Mesenchymal stem cell (in vitro differentiated cells and primary cell): ENCODE data around the gene HS6ST2.
A peak's percentile ranks its signal among the peaks of the same experiment; 100 is the strongest.

Source experiments
- DNase-seq: peaks from one replicate; pipeline ENCODE4 v3.0.0-alpha.2; 2013
- H2AFZ ChIP-seq: one replicate; pipeline ENCODE4 v1.6.1; 2013; ENCODE audit warnings: low read depth, mild to moderate bottlenecking, control low read depth, inconsistent platforms, low read length, moderate library complexity
- H2AK5ac ChIP-seq: 2 replicates; pipeline ENCODE4 v1.6.1; 2013; ENCODE audit warnings: low read length, moderate library complexity, mild to moderate bottlenecking, inconsistent platforms; ENCODE audit not compliant: severe bottlenecking
- H2BK120ac ChIP-seq: one replicate; pipeline ENCODE4 v1.6.1; 2013; ENCODE audit warnings: low read depth, mild to moderate bottlenecking, inconsistent platforms, low read length, moderate library complexity
- H2BK12ac ChIP-seq, 2 experiments: one replicate each; pipeline ENCODE4 v1.6.1; 2013; ENCODE audit warnings: inconsistent platforms in 2 of 2, low read length in 2 of 2, mild to moderate bottlenecking in 2 of 2, moderate library complexity in 2 of 2, control low read depth in 1 of 2
- H2BK15ac ChIP-seq: one replicate; pipeline ENCODE4 v1.6.1; 2013; ENCODE audit warnings: mild to moderate bottlenecking, low read depth, inconsistent platforms; ENCODE audit not compliant: poor library complexity, severe bottlenecking
- H2BK5ac ChIP-seq: 2 replicates; pipeline ENCODE4 v1.6.1; 2013; ENCODE audit warnings: low read depth, mild to moderate bottlenecking, low read length, control low read depth, inconsistent platforms; ENCODE audit not compliant: poor library complexity, severe bottlenecking
- H3K14ac ChIP-seq, 2 experiments: one replicate each; pipeline ENCODE4 v1.6.1; 2013; ENCODE audit warnings: inconsistent platforms in 2 of 2, low read length in 2 of 2, control low read depth in 1 of 2, mild to moderate bottlenecking in 1 of 2, moderate library complexity in 1 of 2
- H3K18ac ChIP-seq, 2 experiments: one replicate each; pipeline ENCODE4 v1.6.1; 2013; ENCODE audit warnings: inconsistent platforms in 2 of 2, low read length in 2 of 2, control low read depth in 1 of 2, low read depth in 1 of 2, mild to moderate bottlenecking in 1 of 2
- H3K23ac ChIP-seq, 2 experiments: one replicate each; pipeline ENCODE4 v1.6.1; 2013; ENCODE audit warnings: inconsistent platforms in 2 of 2, low read length in 2 of 2, mild to moderate bottlenecking in 2 of 2, moderate library complexity in 2 of 2, control low read depth in 1 of 2
- H3K27ac ChIP-seq: 2 replicates; pipeline ENCODE4 v1.5.1; 2013; ENCODE audit warnings: mild to moderate bottlenecking, moderate library complexity, low read length, control low read depth, inconsistent platforms; ENCODE audit not compliant: poor library complexity, severe bottlenecking
- H3K27me3 ChIP-seq, 2 experiments: 2 replicates each; pipeline versions ENCODE4 v1.6.1 to v1.7.0; 2013; ENCODE audit warnings: low read length in 2 of 2, mild to moderate bottlenecking in 2 of 2, moderate library complexity in 2 of 2, control low read depth in 1 of 2, inconsistent platforms in 1 of 2; ENCODE audit not compliant: control insufficient read depth in 1 of 2, insufficient read depth in 1 of 2
- H3K36me3 ChIP-seq, 2 experiments: 2 replicates each; pipeline versions ENCODE4 v1.6.1 to v1.7.0; 2013; ENCODE audit warnings: low read length in 2 of 2, control low read depth in 1 of 2, inconsistent platforms in 1 of 2, low read depth in 1 of 2, mild to moderate bottlenecking in 1 of 2; ENCODE audit not compliant: insufficient read depth in 2 of 2, control insufficient read depth in 1 of 2
- H3K4ac ChIP-seq, 2 experiments: one replicate each; pipeline ENCODE4 v1.6.1; 2013; ENCODE audit warnings: inconsistent platforms in 2 of 2, low read length in 2 of 2, mild to moderate bottlenecking in 2 of 2, moderate library complexity in 2 of 2, control low read depth in 1 of 2, low read depth in 1 of 2
- H3K4me1 ChIP-seq: 2 replicates; pipeline ENCODE4 v1.6.1; 2013; ENCODE audit warnings: low read depth, low read length, control low read depth; ENCODE audit not compliant: control insufficient read depth, insufficient read depth
- H3K4me2 ChIP-seq: 2 replicates; pipeline ENCODE4 v1.6.1; 2013; ENCODE audit warnings: low read length, mild to moderate bottlenecking, inconsistent platforms; ENCODE audit not compliant: poor library complexity, severe bottlenecking
- H3K4me3 ChIP-seq, 2 experiments: 2 replicates each; pipeline versions ENCODE4 v1.5.1 to v1.7.0; 2013; ENCODE audit warnings: low read length in 2 of 2, mild to moderate bottlenecking in 2 of 2, control low read depth in 1 of 2, low read depth in 1 of 2; ENCODE audit not compliant: insufficient read depth in 1 of 2
- H3K79me1 ChIP-seq: replicated peaks from 2 replicates; pipeline ENCODE4 v1.6.1; 2013; ENCODE audit warnings: mild to moderate bottlenecking, control low read depth, low read length, inconsistent platforms; ENCODE audit not compliant: poor library complexity, severe bottlenecking
- H3K9ac ChIP-seq: 2 replicates; pipeline ENCODE4 v1.7.0; 2013; ENCODE audit warnings: mild to moderate bottlenecking, low read length, moderate library complexity
- H3K9me3 ChIP-seq: 2 replicates; pipeline ENCODE4 v1.7.0; 2013; ENCODE audit warnings: mild to moderate bottlenecking, low read length; ENCODE audit not compliant: control insufficient read depth
- H4K8ac ChIP-seq: one replicate; pipeline ENCODE4 v1.6.1; 2013; ENCODE audit warnings: inconsistent platforms, mild to moderate bottlenecking, low read length, moderate library complexity
- H4K91ac ChIP-seq: one replicate; pipeline ENCODE4 v1.6.1; 2013; ENCODE audit warnings: mild to moderate bottlenecking, low read length, inconsistent platforms
- WGBS: methylation state at CpG from one replicate; pipeline ENCODE4 v1.1.7; 2013; ENCODE audit warnings: mixed read lengths; 5-methylcytosine and 5-hydroxymethylcytosine counted together

HS6ST2 gene

GRCh38 chrX:132751063-132751690 lies 207.3 kb downstream of the HS6ST2 start:
- no peak overlapping the region for H3K4me2 ChIP-seq

DNA sequence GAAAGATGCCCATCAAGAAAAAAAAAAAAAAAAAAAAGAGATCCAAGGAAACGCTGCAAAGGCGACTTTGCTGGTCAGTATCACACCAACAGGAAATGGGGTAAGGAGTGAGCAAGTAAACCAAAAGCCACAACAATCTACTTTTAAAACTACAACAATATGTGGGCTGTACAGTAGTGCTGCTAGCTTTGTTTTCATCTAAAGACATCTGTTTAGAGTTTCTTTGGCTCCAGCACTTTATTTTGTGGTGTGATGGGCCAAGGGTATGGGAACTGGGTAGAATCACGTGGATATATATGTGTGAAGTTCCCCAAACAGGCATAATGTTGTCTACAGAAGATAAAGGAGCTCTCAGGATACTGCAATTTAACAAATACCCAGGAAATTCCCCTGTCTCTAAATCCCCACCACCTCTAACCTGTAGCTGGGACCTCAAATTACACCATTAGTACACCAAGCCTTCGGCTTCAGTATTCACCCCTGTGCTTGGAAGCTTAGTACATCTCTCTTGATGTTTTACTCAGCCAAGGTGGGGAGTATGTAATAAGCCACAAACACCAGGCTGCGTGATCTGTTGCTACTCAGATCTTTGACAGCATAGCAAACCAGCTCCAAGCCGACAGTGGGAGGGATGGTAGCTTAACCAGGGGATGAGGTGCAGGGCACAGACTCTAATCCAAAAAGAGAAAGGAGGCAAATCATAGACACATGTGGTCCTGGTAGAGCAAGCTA lies 207.9 kb downstream of the HS6ST2 start:
- H3K23ac ChIP-seq = no peak overlapping the region
- H3K27ac ChIP-seq = no peak overlapping the region
- H3K27me3 ChIP-seq = peaks cover 0 to 53% of the 10 kb centered on the region in 2 experiments
- no peak overlapping the region for H3K4ac ChIP-seq
- H2AFZ ChIP-seq = no peak overlapping the region
- no peak overlapping the region for H2BK120ac ChIP-seq
- no peak overlapping the region for H2AK5ac ChIP-seq
- peak; percentile 3 for DNase-seq
- H2BK12ac ChIP-seq = no peak overlapping the region
- peaks cover 1% of the 10 kb centered on the region for H3K4me1 ChIP-seq
- no peak overlapping the region for H3K4me2 ChIP-seq
- 93% methylated on average over 2 of the region's 6 CpGs for WGBS
- no peak overlapping the region for H2BK15ac ChIP-seq
- H3K18ac ChIP-seq = no peak overlapping the region
- no peaks in the 10 kb centered on the region for H3K79me1 ChIP-seq
- H3K4me3 ChIP-seq = no peak overlapping the region
- H3K36me3 ChIP-seq = no peaks in the 10 kb centered on the region
- no peak overlapping the region for H3K9ac ChIP-seq
- no peak overlapping the region for H4K91ac ChIP-seq
- H4K8ac ChIP-seq = no peak overlapping the region
- no peak overlapping the region for H3K14ac ChIP-seq
- H3K9me3 ChIP-seq = no peaks in the 10 kb centered on the region
- H2BK5ac ChIP-seq = no peak overlapping the region

More at GRCh38 chrX:132751063-132751690, 207.3 kb downstream of the HS6ST2 start:
- Histone ChIP-seq H2AK5ac (no peak overlapping the region), H2BK15ac (no peak overlapping the region), H4K91ac (no peak overlapping the region), H3K14ac (no peak overlapping the region), H4K8ac (no peak overlapping the region), H2BK12ac (no peak overlapping the region), H3K18ac (peak overlapping the region in 1 of 2 experiments; percentile 21), H3K23ac (no peak overlapping the region), H3K4ac (no peak overlapping the region), H2AFZ (no peak overlapping the region), H3K79me1 (no peaks in the 10 kb centered on the region), H3K9ac (no peak overlapping the region), H3K27ac (no peak overlapping the region), H3K4me1 (peaks cover 1% of the 10 kb centered on the region), H3K36me3 (no peaks in the 10 kb centered on the region), H3K27me3 (peaks cover 0 to 54% of the 10 kb centered on the region in 2 experiments), H3K4me3 (no peak overlapping the region), H3K9me3 (no peaks in the 10 kb centered on the region), H2BK120ac (no peak overlapping the region), H2BK5ac (no peak overlapping the region)
- 54% methylated on average over 3 of the region's 3 CpGs for WGBS
- DNase-seq = no peak

GRCh38 chrX:132749406-132749805 lies 209.0 kb downstream of the HS6ST2 start:
- H3K18ac ChIP-seq = no peak overlapping the region
- no peaks in the 10 kb centered on the region for H3K79me1 ChIP-seq
- H3K9me3 ChIP-seq = no peaks in the 10 kb centered on the region
- H3K9ac ChIP-seq = no peak overlapping the region
- no peak overlapping the region for H2BK5ac ChIP-seq
- H2BK15ac ChIP-seq = no peak overlapping the region
- peaks cover 0 to 50% of the 10 kb centered on the region in 2 experiments for H3K27me3 ChIP-seq
- no peak overlapping the region for H3K14ac ChIP-seq
- WGBS = 87% methylated on average over 2 of the region's 3 CpGs
- H3K23ac ChIP-seq = no peak overlapping the region
- no peak overlapping the region for H2BK120ac ChIP-seq
- no peak overlapping the region for H4K8ac ChIP-seq
- H3K4me1 ChIP-seq = peaks cover 1% of the 10 kb centered on the region
- no peak overlapping the region for H2AK5ac ChIP-seq
- no peak overlapping the region for H3K27ac ChIP-seq
- no peak for DNase-seq
- no peaks in the 10 kb centered on the region for H3K36me3 ChIP-seq
- H3K4ac ChIP-seq = no peak overlapping the region
- no peak overlapping the region for H3K4me3 ChIP-seq
- no peak overlapping the region for H2AFZ ChIP-seq
- no peak overlapping the region for H3K4me2 ChIP-seq
- no peak overlapping the region for H2BK12ac ChIP-seq
- H4K91ac ChIP-seq = no peak overlapping the region

- Histone ChIP-seq H3K14ac (no peak overlapping the region), H3K27ac (no peak overlapping the region), H4K8ac (no peak overlapping the region), H2BK5ac (no peak overlapping the region), H3K9ac (no peak overlapping the region), H2BK120ac (no peak overlapping the region), H2AFZ (no peak overlapping the region), H3K4ac (no peak overlapping the region), H3K4me3 (no peak overlapping the region), H3K36me3 (no peaks in the 10 kb centered on the region), H2BK15ac (no peak overlapping the region), H2BK12ac (no peak overlapping the region), H3K4me2 (no peak overlapping the region), H3K9me3 (no peaks in the 10 kb centered on the region), H3K27me3 (peaks cover 0 to 55% of the 10 kb centered on the region in 2 experiments), H3K4me1 (peaks cover 1% of the 10 kb centered on the region), H4K91ac (no peak overlapping the region), H3K23ac (no peak overlapping the region), H3K18ac (no peak overlapping the region), H3K79me1 (no peaks in the 10 kb centered on the region), H2AK5ac (no peak overlapping the region)
- DNase-seq = no peak
- 88% methylated on average over 4 of the region's 4 CpGs for WGBS
Measured at GRCh38 chrX:132748909-132749308, 209.5 kb downstream of the HS6ST2 start.
